Mucosa of descending colon (tissue), 3 donors: ENCODE results near the gene RNF208. TPM values are rescaled to one million over a fixed set of nuclear protein-coding genes. Genes with fewer than 3 reads are reported as not detected.
A peak's percentile ranks its signal among the peaks of the same experiment; 100 is the strongest.

Experiments used
- ATAC-seq: fragments of 200-7000 bp; cut with Tn5 transposase; one replicate; pipeline ENCODE4 v1.9.1; 2020; ENCODE audit warnings: mild to moderate bottlenecking, moderate library complexity
- DNase-seq, 3 donors: peaks; one replicate each; pipeline ENCODE4 v3.0.0-alpha.2; 2020
- H3K36me3 ChIP-seq: fragments of 200-600 bp; one replicate; pipeline ENCODE4 v1.8.0; 2021; ENCODE audit warnings: low read depth, mild to moderate bottlenecking
- H3K4me1 ChIP-seq: fragments of 200-600 bp; one replicate; pipeline ENCODE4 v1.8.0; 2021; ENCODE audit warnings: low read depth, mild to moderate bottlenecking
- H3K4me3 ChIP-seq: fragments of 200-600 bp; one replicate; pipeline ENCODE4 v1.8.0; 2021; ENCODE audit warnings: mild to moderate bottlenecking
- H3K9me3 ChIP-seq: fragments of 200-600 bp; one replicate; pipeline ENCODE4 v1.8.0; 2021; ENCODE audit warnings: mild to moderate bottlenecking
- CTCF ChIP-seq: fragments of 200-600 bp; IDR thresholded peaks from one replicate; pipeline ENCODE4 v1.8.0; 2022; ENCODE audit warnings: antibody characterized with exemption, mild to moderate bottlenecking
- intact Hi-C, 2 donors: fragments of 100-400 bp; cut with DNase I in 1 of 2; cut with micrococcal nuclease in 1 of 2; formaldehyde crosslinking; loops; one replicate each; pipeline versions ENCODE4 v1.11.0 to v1.11.1; 2022; cut with DNase I, micrococcal nuclease
- total RNA-seq, 3 donors: library from RNA; stranded (reverse); fragmentation: NEBNext Ultra II Directional in 2 of 3; extraction: Animal tissue kit (Norgen Biotek cat#: 25700) in 2 of 3; gene quantifications; one replicate each; pipeline versions ENCODE4 v1.2.1 to v1.2.4, GENCODE V29; 2021 to 2023
- donor health status: DM: no; HTN: no; CAD: no; lungs with moderate emphysema.
- donor health status: DM: no; HTN: no; CAD: no.
- donor health status: DM: no; HTN: yes; CAD: no.

The RNF208 gene
- total RNA-seq, 3 donors from 2014 or later, result 5.3 to 7.1 (median 5.8) TPM

GRCh38 chr9:137215196-137215986, 6.6 kb downstream of the RNF208 start:
- Histone ChIP-seq H3K4me3 (no peak overlapping the region), H3K4me1 (peaks cover 12% of the 10 kb centered on the region), H3K36me3 (no peaks in the 10 kb centered on the region), H3K9me3 (no peaks in the 10 kb centered on the region)
- intact Hi-C loops, result no loop called here
- no peak for TF ChIP-seq CTCF
- ATAC-seq (no peak), DNase-seq (no peak)

- Histone ChIP-seq H3K36me3 (no peaks in the 10 kb centered on the region), H3K4me1 (peaks cover 12% of the 10 kb centered on the region), H3K4me3 (no peak overlapping the region), H3K9me3 (no peaks in the 10 kb centered on the region)
- intact Hi-C loops, result no loop called here
- DNase-seq, result no peak
- ATAC-seq, result no peak
- no peak for TF ChIP-seq CTCF
Observed at GRCh38 chr9:137214620-137215019, 7.4 kb downstream of the RNF208 start.

- H3K36me3 ChIP-seq, result no peaks in the 10 kb centered on the region
- no peaks in the 10 kb centered on the region for H3K9me3 ChIP-seq
- TF ChIP-seq CTCF, result no peak
- H3K4me1 ChIP-seq, result peaks cover 6% of the 10 kb centered on the region
- ATAC-seq (no peak), DNase-seq (peak in 1 of 3 donors; percentile 14)
- intact Hi-C loops, result no loop called here
- H3K4me3 ChIP-seq, result no peak overlapping the region
Observed at GRCh38 chr9:137213160-137214060, 8.6 kb downstream of the RNF208 start.

GRCh38 chr9:137212520-137212919, 9.5 kb downstream of the RNF208 start:
- ATAC-seq (no peak), DNase-seq (no peak)
- Histone ChIP-seq H3K9me3 (no peaks in the 10 kb centered on the region), H3K4me3 (no peak overlapping the region), H3K4me1 (no peaks in the 10 kb centered on the region), H3K36me3 (no peaks in the 10 kb centered on the region)
- intact Hi-C loops, result no loop called here
- no peak for TF ChIP-seq CTCF

DNA sequence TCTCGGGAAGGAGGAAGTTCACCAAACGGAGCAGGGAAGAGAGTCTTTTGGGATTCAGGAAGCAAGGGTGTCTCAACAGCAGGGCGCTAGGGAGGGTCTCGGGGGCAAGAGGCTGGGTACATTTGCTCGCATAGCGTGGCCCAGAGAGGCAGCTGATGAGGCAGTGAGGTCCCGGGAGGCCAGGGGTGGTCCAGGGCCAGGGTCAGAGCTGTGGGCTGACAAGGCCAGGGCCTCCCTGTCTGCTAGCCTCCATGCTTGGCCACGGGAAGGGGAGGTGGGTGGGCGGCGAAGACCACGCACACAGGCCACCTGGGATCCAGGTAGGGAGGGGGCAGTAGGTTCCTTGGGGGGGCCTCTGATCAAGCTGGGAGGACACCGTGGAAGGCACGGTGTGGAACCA, 10.5 kb downstream of the RNF208 start:
- no peak for TF ChIP-seq CTCF

More for the DNA sequence above, 10.5 kb downstream of the RNF208 start:
- no peaks in the 10 kb centered on the region for H3K9me3 ChIP-seq
- ATAC-seq (no peak), DNase-seq (no peak)
- H3K4me3 ChIP-seq, result no peak overlapping the region
- no peaks in the 10 kb centered on the region for H3K36me3 ChIP-seq
- intact Hi-C loops, result no loop called here
- H3K4me1 ChIP-seq, result peaks cover 1% of the 10 kb centered on the region
